B cell (primary cell): ENCODE measurements around the gene TTC38. TPM values are rescaled to one million over a fixed set of nuclear protein-coding genes. Genes with fewer than 3 reads are reported as not detected.

Source experiments
- ATAC-seq: fragments of 200-7000 bp; cut with Tn5 transposase; one replicate; pipeline ENCODE4 v1.10.0; 2021; ENCODE audit warnings: low read depth, mild to moderate bottlenecking, moderate number of reproducible peaks, moderate library complexity
- CTCF ChIA-PET: fragments of 350-600 bp; sonication (Branson Sonifier 250); formaldehyde crosslinking; loops from one replicate; lab custom pipeline; 2021; ENCODE audit warnings: antibody characterized with exemption, inconsistent platforms; lab: Charles Lee
- POLR2A ChIA-PET: fragments of 350-600 bp; sonication (Branson Sonifier 250); formaldehyde crosslinking; loops from one replicate; lab custom pipeline; 2021; ENCODE audit warnings: antibody characterized with exemption; lab: Charles Lee
- DNase-seq: peaks from one replicate; pipeline ENCODE4 v3.0.0; 2013
- H2AFZ ChIP-seq: 2 replicates; pipeline ENCODE4 v1.6.1; 2012; ENCODE audit warnings: mild to moderate bottlenecking, low read depth, low read length; ENCODE audit not compliant: insufficient read depth, poor library complexity, severe bottlenecking
- H3K27ac ChIP-seq, 2 donors: 1 replicate in 1 of 2; 2 replicates in 1 of 2; pipeline ENCODE4 v1.5.1; 2012 to 2013; ENCODE audit warnings: low read length in 2 of 2, mild to moderate bottlenecking in 2 of 2, moderate library complexity in 1 of 2
- H3K27me3 ChIP-seq, 4 experiments: fragments of 200-600 bp in 1 of 4; sonication (generic) in 1 of 4; replicated peaks in 1 of 4; 1 replicate in 2 of 4; 2 replicates in 2 of 4; pipeline versions ENCODE4 v1.6.1 to v1.7.0; 2013 to 2016; ENCODE audit warnings: low read length in 3 of 4, mild to moderate bottlenecking in 2 of 4, mixed read lengths in 1 of 4, moderate library complexity in 1 of 4; ENCODE audit not compliant: insufficient read depth in 4 of 4, control insufficient read depth in 3 of 4; ENCODE audit errors: control extremely low read depth in 1 of 4
- H3K36me3 ChIP-seq, 2 experiments: replicated peaks in 1 of 2; 1 replicate in 1 of 2; 2 replicates in 1 of 2; pipeline versions ENCODE4 v1.6.1 to v1.7.1; 2013; ENCODE audit warnings: low read length in 1 of 2; ENCODE audit not compliant: insufficient read depth in 2 of 2, control insufficient read depth in 1 of 2; ENCODE audit errors: control extremely low read depth in 1 of 2, extremely low read depth in 1 of 2
- H3K4me1 ChIP-seq, 2 donors: fragments of 200-600 bp in 1 of 2; sonication (generic) in 1 of 2; 1 replicate in 1 of 2; 2 replicates in 1 of 2; pipeline versions ENCODE4 v1.5.1 to v1.6.1; 2013 to 2017; ENCODE audit warnings: low read length in 2 of 2; ENCODE audit not compliant: control insufficient read depth in 2 of 2, insufficient read depth in 2 of 2
- H3K4me2 ChIP-seq: replicated peaks from 2 replicates; pipeline ENCODE3; 2012; ENCODE audit warnings: mild to moderate bottlenecking, low read depth, low read length; ENCODE audit not compliant: poor library complexity, severe bottlenecking
- H3K4me3 ChIP-seq, 5 experiments: fragments of 200-600 bp in 1 of 5; sonication (generic) in 1 of 5; 1 replicate in 3 of 5; 2 replicates in 2 of 5; pipeline versions ENCODE4 v1.5.1 to v1.7.0; 2011 to 2016; ENCODE audit warnings: low read length in 4 of 5, mild to moderate bottlenecking in 4 of 5, low read depth in 2 of 5, control low read depth in 1 of 5, moderate library complexity in 1 of 5; ENCODE audit not compliant: insufficient read depth in 1 of 5; ENCODE audit errors: control extremely low read depth in 1 of 5, extremely low read depth in 1 of 5
- H3K79me2 ChIP-seq: fragments of 200-600 bp; sonication (generic); one replicate; pipeline ENCODE4 v1.6.0; 2016; ENCODE audit warnings: low read length; ENCODE audit not compliant: control insufficient read depth, insufficient read depth
- H3K9ac ChIP-seq: fragments of 200-600 bp; sonication (generic); 2 replicates; pipeline ENCODE4 v1.6.1; 2017; ENCODE audit warnings: mild to moderate bottlenecking, low read length, moderate library complexity
- H3K9me3 ChIP-seq, 3 donors: one replicate each; pipeline versions ENCODE4 v1.6.1 to v1.7.1; 2013; ENCODE audit warnings: low read length in 2 of 3; ENCODE audit not compliant: control insufficient read depth in 2 of 3, insufficient read depth in 1 of 3; ENCODE audit errors: control extremely low read depth in 1 of 3
- H4K20me1 ChIP-seq: 2 replicates; pipeline ENCODE4 v1.6.0; 2012; ENCODE audit warnings: mild to moderate bottlenecking, low read length; ENCODE audit not compliant: insufficient read depth, control insufficient read depth, poor library complexity, severe bottlenecking
- H3K27ac Mint-ChIP-seq: one replicate; pipeline ENCODE4 v1.8.0; 2021; ENCODE audit warnings: mixed read lengths
- H3K27me3 Mint-ChIP-seq: one replicate; pipeline ENCODE4 v1.8.0; 2021; ENCODE audit warnings: mixed read lengths
- H3K4me1 Mint-ChIP-seq: one replicate; pipeline ENCODE4 v1.8.0; 2021; ENCODE audit warnings: mixed read lengths
- H3K4me3 Mint-ChIP-seq: one replicate; pipeline ENCODE4 v1.8.0; 2021; ENCODE audit warnings: mixed read lengths
- H3K9me3 Mint-ChIP-seq: one replicate; pipeline ENCODE4 v1.8.0; 2022; ENCODE audit warnings: mixed read lengths; ENCODE audit not compliant: insufficient read depth
- EZH2 ChIP-seq: IDR thresholded peaks from 2 replicates; pipeline ENCODE4 v1.6.1; 2012; ENCODE audit warnings: borderline replicate concordance, low read depth, mild to moderate bottlenecking, moderate library complexity, low read length; ENCODE audit not compliant: insufficient read depth, poor library complexity, severe bottlenecking
- WGBS: methylation state at CpG from one replicate; pipeline ENCODE4 v1.1.5; 2013; ENCODE audit warnings: missing lambda C conversion rate; ENCODE audit not compliant: insufficient coverage; 5-methylcytosine and 5-hydroxymethylcytosine counted together
- intact Hi-C: fragments of 100-400 bp; cut with micrococcal nuclease; formaldehyde crosslinking; loops from one replicate; pipeline ENCODE4 v1.10.0; 2022
- polyA plus RNA-seq: library from polyadenylated mRNA; depleted of rRNA; stranded (reverse); fragments of >200 nt; gene quantifications from 2 replicates; pipeline ENCODE4 v1.2.3, GENCODE V29; 2012
- total RNA-seq, 2 donors: library from RNA; stranded (reverse); fragments of 120-200 nt in 1 of 2; gene quantifications; 1 replicate in 1 of 2; 2 replicates in 1 of 2; pipeline versions ENCODE4 v1.2.3 to v1.2.4, GENCODE V29; 2013 to 2022
- TF ChIP-seq, protein P1 (sequence below): fragments of 200-600 bp; IDR thresholded peaks from one replicate; pipeline ENCODE4 v1.8.0; 2022; ENCODE audit warnings: antibody characterized with exemption, mild to moderate bottlenecking

Gene TTC38
- total and polyA plus RNA-seq, 2 donors (not counting 1 experiment from before 2014, with no cell fraction given), result 10.8 to 13.3 TPM

DNA sequence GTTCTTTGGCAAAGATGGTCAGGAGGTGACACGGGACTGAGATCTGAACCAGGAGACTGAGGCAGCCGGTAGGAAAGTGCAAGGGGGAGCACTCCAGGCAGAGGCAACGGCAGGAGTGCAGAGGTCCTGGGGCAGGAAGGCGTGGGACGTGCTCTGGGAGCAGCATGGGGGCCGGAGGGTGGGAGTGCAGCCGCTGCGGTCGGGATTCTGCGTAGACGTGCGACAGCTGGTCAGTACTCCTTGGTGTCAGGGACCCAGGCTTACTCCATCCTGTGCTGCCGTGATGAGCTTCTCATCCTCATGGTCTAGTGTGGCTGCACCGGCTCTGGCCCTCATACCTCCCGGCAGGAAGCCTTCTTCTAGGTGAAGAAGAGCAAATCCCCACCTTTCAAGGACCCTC is 50.8 kb downstream of the TTC38 start:
- Mint-ChIP-seq H3K4me3 (no peak overlapping the region), H3K27ac (no peak overlapping the region), H3K9me3 (no peaks in the 10 kb centered on the region), H3K27me3 (no peaks in the 10 kb centered on the region), H3K4me1 (no peaks in the 10 kb centered on the region)
- over 99% methylated on average over 15 of the region's 15 CpGs for WGBS
- Histone ChIP-seq H3K27me3 (no peaks in the 10 kb centered on the region), H3K4me3 (no peak overlapping the region), H3K4me1 (no peaks in the 10 kb centered on the region), H3K27ac (no peak overlapping the region), H4K20me1 (no peaks in the 10 kb centered on the region), H3K79me2 (no peaks in the 10 kb centered on the region), H2AFZ (no peak overlapping the region), H3K9ac (no peak overlapping the region), H3K36me3 (no peaks in the 10 kb centered on the region), H3K4me2 (no peak overlapping the region), H3K9me3 (no peaks in the 10 kb centered on the region)
- TF ChIP-seq, protein P1, sequence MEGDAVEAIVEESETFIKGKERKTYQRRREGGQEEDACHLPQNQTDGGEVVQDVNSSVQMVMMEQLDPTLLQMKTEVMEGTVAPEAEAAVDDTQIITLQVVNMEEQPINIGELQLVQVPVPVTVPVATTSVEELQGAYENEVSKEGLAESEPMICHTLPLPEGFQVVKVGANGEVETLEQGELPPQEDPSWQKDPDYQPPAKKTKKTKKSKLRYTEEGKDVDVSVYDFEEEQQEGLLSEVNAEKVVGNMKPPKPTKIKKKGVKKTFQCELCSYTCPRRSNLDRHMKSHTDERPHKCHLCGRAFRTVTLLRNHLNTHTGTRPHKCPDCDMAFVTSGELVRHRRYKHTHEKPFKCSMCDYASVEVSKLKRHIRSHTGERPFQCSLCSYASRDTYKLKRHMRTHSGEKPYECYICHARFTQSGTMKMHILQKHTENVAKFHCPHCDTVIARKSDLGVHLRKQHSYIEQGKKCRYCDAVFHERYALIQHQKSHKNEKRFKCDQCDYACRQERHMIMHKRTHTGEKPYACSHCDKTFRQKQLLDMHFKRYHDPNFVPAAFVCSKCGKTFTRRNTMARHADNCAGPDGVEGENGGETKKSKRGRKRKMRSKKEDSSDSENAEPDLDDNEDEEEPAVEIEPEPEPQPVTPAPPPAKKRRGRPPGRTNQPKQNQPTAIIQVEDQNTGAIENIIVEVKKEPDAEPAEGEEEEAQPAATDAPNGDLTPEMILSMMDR, result no peak
- TF ChIP-seq EZH2, result no peak
- DNase-seq (no peak), ATAC-seq (no peak)
- intact Hi-C loops, result no loop called here
- ChIA-PET CTCF (interaction anchor here (1.1 to 12.8 kb wide), 5 partner anchors 12 to 322 kb away, joined by 3 to 228 read pairs (median 5); no protein-coding TSS in a partner anchor), POLR2A (no interaction called here)

DNA sequence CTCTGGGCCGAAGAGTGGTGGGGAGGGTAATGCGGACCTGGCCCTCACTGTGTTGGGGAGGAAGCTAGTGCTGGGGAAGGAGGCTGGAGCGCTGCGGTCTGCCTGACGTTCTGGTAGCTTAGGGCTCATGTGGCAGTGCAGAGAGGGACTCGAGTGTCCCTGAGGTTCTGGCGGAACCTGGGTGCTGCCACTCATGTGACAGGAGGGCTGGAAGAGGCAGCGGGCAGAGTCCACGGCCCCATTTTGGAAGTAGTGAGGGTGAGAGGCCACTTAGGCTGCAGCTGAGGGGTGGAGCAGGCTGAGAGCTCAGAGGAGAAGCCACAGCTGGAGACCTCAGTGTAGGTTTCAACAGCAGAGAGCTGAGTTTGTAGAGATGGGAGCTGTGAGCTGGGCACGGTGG is 51.5 kb downstream of the TTC38 start:
- intact Hi-C loops, result no loop called here
- Mint-ChIP-seq H3K27me3 (no peaks in the 10 kb centered on the region), H3K4me3 (no peak overlapping the region), H3K4me1 (no peaks in the 10 kb centered on the region), H3K27ac (no peak overlapping the region), H3K9me3 (no peaks in the 10 kb centered on the region)
- Histone ChIP-seq H3K4me2 (no peak overlapping the region), H3K36me3 (no peaks in the 10 kb centered on the region), H3K4me1 (no peaks in the 10 kb centered on the region), H3K79me2 (no peaks in the 10 kb centered on the region), H3K4me3 (no peak overlapping the region), H3K9ac (no peak overlapping the region), H3K27ac (no peak overlapping the region), H4K20me1 (no peaks in the 10 kb centered on the region), H3K27me3 (no peaks in the 10 kb centered on the region), H3K9me3 (no peaks in the 10 kb centered on the region), H2AFZ (no peak overlapping the region)
- TF ChIP-seq EZH2, result no peak
- TF ChIP-seq, protein P1, result no peak
- ChIA-PET POLR2A (no interaction called here), CTCF (interaction anchor here (1.1 to 1.6 kb wide), 3 partner anchors 13 to 313 kb away, joined by 3 to 7 read pairs (median 3); no protein-coding TSS in a partner anchor)
- DNase-seq (no peak), ATAC-seq (no peak)
- 99% methylated on average over 10 of the region's 10 CpGs for WGBS
